22Rv1 (cell line): ENCODE data around the gene LSS.
A peak's percentile ranks its signal among the peaks of the same experiment; 100 is the strongest.

Experiments
- H3K27ac ChIP-seq: fragments of 450-650 bp; 2 replicates; pipeline ENCODE4 v1.5.1; 2017
- CTCF ChIP-seq: fragments of 450-650 bp; IDR thresholded peaks from 2 replicates; pipeline ENCODE4 v1.5.1; 2017; ENCODE audit warnings: mild to moderate bottlenecking
- ZFX ChIP-seq: fragments of 450-650 bp; IDR thresholded peaks from 2 replicates; pipeline ENCODE4 v1.6.1; 2017; ENCODE audit warnings: antibody characterized with exemption, borderline replicate concordance

The LSS gene

GRCh38 chr21:46228345-46229051, at the start of gene LSS:
TSS of gene LSS (minus strand) at chr21:46228774. CDS start at chr21:46228745, 29 bp downstream.
- H3K27ac ChIP-seq = peak within 1 kb of the TSS; percentile 68
- TF ChIP-seq CTCF = no peak
- no peak for TF ChIP-seq ZFX

GRCh38 chr21:46274797-46275390, 46.3 kb upstream of the LSS start:
- TF ChIP-seq ZFX = no peak
- TF ChIP-seq CTCF = no peak
- no peak overlapping the region for H3K27ac ChIP-seq

- no peak for TF ChIP-seq CTCF
- no peak for TF ChIP-seq ZFX
- no peak overlapping the region for H3K27ac ChIP-seq
Measured at GRCh38 chr21:46273341-46273740, 44.8 kb upstream of the LSS start.

GRCh38 chr21:46269466-46269865, 40.9 kb upstream of the LSS start:
- H3K27ac ChIP-seq = no peak overlapping the region
- TF ChIP-seq CTCF (no peak), ZFX (no peak)

- no peak overlapping the region for H3K27ac ChIP-seq
- TF ChIP-seq CTCF = no peak
Measured at GRCh38 chr21:46268371-46268770, 39.8 kb upstream of the LSS start.

- no peak overlapping the region for H3K27ac ChIP-seq
- TF ChIP-seq ZFX (no peak), CTCF (no peak)
Measured at GRCh38 chr21:46266946-46267345, 38.4 kb upstream of the LSS start.

GRCh38 chr21:46265736-46266525, 37.4 kb upstream of the LSS start:
- H3K27ac ChIP-seq = no peak overlapping the region
- no peak for TF ChIP-seq ZFX
- no peak for TF ChIP-seq CTCF
